ENCODE data around the gene TBC1D1. TPM values are rescaled to one million over a fixed set of nuclear protein-coding genes. Genes with fewer than 3 reads are reported as not detected.

TBC1D1 gene
- polyA plus RNA-seq, 1 donor (not counting 4 experiments of a cell fraction or from before 2014, with no cell fraction given): 32.5 TPM

DNA sequence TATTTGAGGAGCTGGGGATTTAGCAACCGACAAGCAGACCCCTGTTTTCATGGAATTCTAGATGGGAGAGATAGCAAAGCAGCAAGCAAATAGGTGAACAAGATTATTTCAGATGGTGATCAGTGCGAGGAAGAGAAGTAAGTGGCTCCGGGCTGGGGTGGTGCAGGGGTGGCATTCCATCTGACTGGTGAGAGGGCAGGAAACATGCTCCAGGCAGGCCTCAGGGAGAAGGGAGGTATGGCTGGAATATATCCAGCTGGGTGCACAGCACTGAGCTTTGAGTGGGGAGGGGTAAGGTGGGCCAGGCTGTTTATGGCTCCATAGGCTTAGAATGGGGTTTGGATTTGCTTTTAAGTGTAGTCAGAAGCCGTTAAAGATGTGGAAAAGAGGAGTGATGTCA is 90.5 kb downstream of the TBC1D1 start:
- Histone ChIP-seq H3K36me3 (ENCODE audit: control insufficient read depth in 2 of 2, extremely low read depth in 1 of 2, insufficient read depth in 2 of 2, low read length in 2 of 2) (no peaks in the 10 kb centered on the region), H3K9me3 (ENCODE audit: control insufficient read depth, low read depth, low read length) (no peaks in the 10 kb centered on the region), H3K4me3 (ENCODE audit: control insufficient read depth in 2 of 3, extremely low read depth in 1 of 3, insufficient read depth in 2 of 3, low read depth in 1 of 3, low read length in 3 of 3) (no peak overlapping the region), H2AFZ (ENCODE audit: control insufficient read depth, low read length) (peak overlapping the region; percentile 16), H3K79me2 (ENCODE audit: control insufficient read depth, insufficient read depth, low read length) (peaks cover 31% of the 10 kb centered on the region), H3K27me3 (ENCODE audit: control insufficient read depth, extremely low read depth, insufficient read depth, low read length) (no peaks in the 10 kb centered on the region), H4K20me1 (ENCODE audit: control insufficient read depth, extremely low read depth, insufficient read depth, low read length) (no peaks in the 10 kb centered on the region), H3K27ac (ENCODE audit: control insufficient read depth, insufficient read depth, low read length) (no peak overlapping the region), H3K4me1 (ENCODE audit: control insufficient read depth, extremely low read depth, insufficient read depth, low read length) (peaks cover 29% of the 10 kb centered on the region), H3K4me2 (ENCODE audit: control insufficient read depth, extremely low read depth, insufficient read depth, low read depth, low read length) (peak overlapping the region; percentile 29), H3K9me1 (ENCODE audit: control insufficient read depth, extremely low read depth, insufficient read depth, low read length) (no peaks in the 10 kb centered on the region), H3K9ac (ENCODE audit: control insufficient read depth, extremely low read depth, insufficient read depth, low read length) (no peak overlapping the region)
- dilution Hi-C loops (cut with MboI; ENCODE audit: extremely low pct_ligation_motif_present, low sequenced_read_pairs): no loop called here
- no peak for TF ChIP-seq EZH2 (IDR thresholded peaks at IDR 0.05; ENCODE audit: low read length)
- TF ChIP-seq, protein P1, sequence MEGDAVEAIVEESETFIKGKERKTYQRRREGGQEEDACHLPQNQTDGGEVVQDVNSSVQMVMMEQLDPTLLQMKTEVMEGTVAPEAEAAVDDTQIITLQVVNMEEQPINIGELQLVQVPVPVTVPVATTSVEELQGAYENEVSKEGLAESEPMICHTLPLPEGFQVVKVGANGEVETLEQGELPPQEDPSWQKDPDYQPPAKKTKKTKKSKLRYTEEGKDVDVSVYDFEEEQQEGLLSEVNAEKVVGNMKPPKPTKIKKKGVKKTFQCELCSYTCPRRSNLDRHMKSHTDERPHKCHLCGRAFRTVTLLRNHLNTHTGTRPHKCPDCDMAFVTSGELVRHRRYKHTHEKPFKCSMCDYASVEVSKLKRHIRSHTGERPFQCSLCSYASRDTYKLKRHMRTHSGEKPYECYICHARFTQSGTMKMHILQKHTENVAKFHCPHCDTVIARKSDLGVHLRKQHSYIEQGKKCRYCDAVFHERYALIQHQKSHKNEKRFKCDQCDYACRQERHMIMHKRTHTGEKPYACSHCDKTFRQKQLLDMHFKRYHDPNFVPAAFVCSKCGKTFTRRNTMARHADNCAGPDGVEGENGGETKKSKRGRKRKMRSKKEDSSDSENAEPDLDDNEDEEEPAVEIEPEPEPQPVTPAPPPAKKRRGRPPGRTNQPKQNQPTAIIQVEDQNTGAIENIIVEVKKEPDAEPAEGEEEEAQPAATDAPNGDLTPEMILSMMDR (optimal IDR thresholded peaks at IDR 0.05 in 1 of 3, IDR thresholded peaks at IDR 0.05 in 1 of 3, conservative IDR thresholded peaks at IDR 0.05 in 1 of 3; ENCODE audit: extremely low read depth in 1 of 3, insufficient read depth in 2 of 3, low read length in 3 of 3): no peak
- FAIRE-seq: no peak
- no peak for DNase-seq (ENCODE audit: low read depth, low spot score)

GRCh38 chr4:37981844-37982720 is 91.2 kb downstream of the TBC1D1 start:
- H3K9me1 ChIP-seq (ENCODE audit: control insufficient read depth, extremely low read depth, insufficient read depth, low read length): no peaks in the 10 kb centered on the region
- no peaks in the 10 kb centered on the region for H4K20me1 ChIP-seq (ENCODE audit: control insufficient read depth, extremely low read depth, insufficient read depth, low read length)
- no peak overlapping the region for H3K4me3 ChIP-seq (ENCODE audit: control insufficient read depth in 2 of 3, extremely low read depth in 1 of 3, insufficient read depth in 2 of 3, low read depth in 1 of 3, low read length in 3 of 3)
- H3K4me2 ChIP-seq (ENCODE audit: control insufficient read depth, extremely low read depth, insufficient read depth, low read depth, low read length): peak overlapping the region; percentile 43
- FAIRE-seq (no peak), DNase-seq (ENCODE audit: low read depth, low spot score) (no peak)
- H3K27ac ChIP-seq (ENCODE audit: control insufficient read depth, insufficient read depth, low read length): no peak overlapping the region
- H3K4me1 ChIP-seq (ENCODE audit: control insufficient read depth, extremely low read depth, insufficient read depth, low read length): peaks cover 29% of the 10 kb centered on the region
- H2AFZ ChIP-seq (ENCODE audit: control insufficient read depth, low read length): no peak overlapping the region
- no peak for TF ChIP-seq EZH2 (IDR thresholded peaks at IDR 0.05; ENCODE audit: low read length)
- TF ChIP-seq, protein P1 (optimal IDR thresholded peaks at IDR 0.05 in 1 of 3, IDR thresholded peaks at IDR 0.05 in 1 of 3, conservative IDR thresholded peaks at IDR 0.05 in 1 of 3; ENCODE audit: extremely low read depth in 1 of 3, insufficient read depth in 2 of 3, low read length in 3 of 3): no peak
- dilution Hi-C loops (cut with MboI; ENCODE audit: extremely low pct_ligation_motif_present, low sequenced_read_pairs): no loop called here
- H3K9ac ChIP-seq (ENCODE audit: control insufficient read depth, extremely low read depth, insufficient read depth, low read length): no peak overlapping the region
- no peaks in the 10 kb centered on the region for H3K9me3 ChIP-seq (ENCODE audit: control insufficient read depth, low read depth, low read length)
- no peaks in the 10 kb centered on the region for H3K27me3 ChIP-seq (ENCODE audit: control insufficient read depth, extremely low read depth, insufficient read depth, low read length)
- no peaks in the 10 kb centered on the region for H3K36me3 ChIP-seq (ENCODE audit: control insufficient read depth in 2 of 2, extremely low read depth in 1 of 2, insufficient read depth in 2 of 2, low read length in 2 of 2)
- peaks cover 33% of the 10 kb centered on the region for H3K79me2 ChIP-seq (ENCODE audit: control insufficient read depth, insufficient read depth, low read length)

Data from keratinocyte (primary cell).